ACHN (cell line): Measurements from ENCODE around the gene SCGB1C2.

ENCODE experiments used
- DNase-seq: peaks from one replicate; pipeline ENCODE4 v3.0.0-alpha.2; 2015
- in situ Hi-C: cut with HindIII; loops from 2 replicates; pipeline ENCODE4 v1.10.0; 2017; ENCODE audit warnings: low sequenced_read_pairs, low pct_ligation_motif_present, low pct_unique_long_range_greater_than_20kb

The SCGB1C2 gene

DNA sequence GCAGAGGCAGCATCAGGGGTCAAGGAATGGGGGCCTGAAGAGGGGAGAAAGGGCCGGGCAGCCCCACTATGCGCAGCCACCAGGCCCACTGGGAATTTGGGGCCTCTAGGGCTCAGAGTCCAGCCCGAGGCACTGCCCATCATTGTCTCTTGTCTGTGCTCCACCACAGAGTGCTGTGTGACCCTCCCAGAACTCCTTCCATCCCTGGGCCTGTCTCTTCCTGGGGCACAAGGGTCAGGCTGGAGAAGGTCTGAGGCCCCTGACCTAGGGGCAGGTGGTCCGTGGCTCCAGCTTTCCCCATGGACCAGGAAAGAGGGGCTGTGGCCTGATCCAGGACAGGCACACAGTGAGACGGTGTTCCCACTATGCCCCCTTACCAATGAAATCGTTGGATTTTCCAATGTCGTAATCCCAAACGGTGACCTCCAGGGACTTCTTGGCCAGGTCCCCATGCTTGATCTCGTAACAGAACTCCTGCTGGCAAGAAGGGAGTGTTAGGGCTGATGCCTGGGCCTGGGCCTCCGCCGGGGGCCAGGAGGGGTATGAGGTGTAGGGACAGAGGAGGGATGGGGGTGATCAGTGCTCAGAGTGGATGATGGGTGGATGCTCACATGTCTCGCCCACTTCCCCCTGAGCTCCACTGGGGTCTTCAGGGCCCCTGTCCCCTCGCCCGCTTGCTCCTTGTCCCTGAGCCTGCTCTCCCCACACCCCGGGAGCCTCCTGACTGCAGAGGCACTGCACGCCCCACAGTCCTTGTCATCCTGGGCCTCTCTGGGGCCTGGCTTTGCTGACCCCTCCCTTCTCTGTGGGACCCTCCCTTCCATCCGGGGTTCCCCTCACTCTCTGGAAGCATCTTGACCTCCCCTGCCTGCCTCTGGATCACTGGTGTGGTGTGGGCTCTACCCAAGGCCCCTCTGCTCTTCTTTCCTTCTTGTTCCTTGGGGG, 10.7 kb downstream of the SCGB1C2 start:
- in situ Hi-C loops, result no loop called here
- DNase-seq, result no peak

DNA sequence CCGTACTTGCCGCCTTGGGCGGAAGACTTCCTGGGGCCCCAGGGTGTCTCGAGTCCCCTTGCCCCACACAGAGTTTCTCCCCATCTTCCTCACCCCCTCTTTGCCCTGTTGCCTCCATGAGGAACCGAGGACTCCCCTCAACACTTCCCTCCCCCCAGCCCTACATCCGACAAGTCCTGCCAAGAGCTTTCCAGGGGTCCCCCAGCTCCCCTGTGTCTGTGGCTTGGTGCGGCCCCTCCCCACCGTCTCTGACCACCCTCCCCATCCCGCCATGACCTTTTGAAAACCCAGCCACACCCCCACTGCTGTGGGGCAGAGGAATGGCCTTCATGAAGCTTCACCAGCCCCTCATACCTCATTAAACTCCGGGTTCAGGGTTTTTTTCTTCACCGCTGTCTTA, 11.4 kb downstream of the SCGB1C2 start:
- in situ Hi-C loops, result no loop called here
- no peak for DNase-seq

DNA sequence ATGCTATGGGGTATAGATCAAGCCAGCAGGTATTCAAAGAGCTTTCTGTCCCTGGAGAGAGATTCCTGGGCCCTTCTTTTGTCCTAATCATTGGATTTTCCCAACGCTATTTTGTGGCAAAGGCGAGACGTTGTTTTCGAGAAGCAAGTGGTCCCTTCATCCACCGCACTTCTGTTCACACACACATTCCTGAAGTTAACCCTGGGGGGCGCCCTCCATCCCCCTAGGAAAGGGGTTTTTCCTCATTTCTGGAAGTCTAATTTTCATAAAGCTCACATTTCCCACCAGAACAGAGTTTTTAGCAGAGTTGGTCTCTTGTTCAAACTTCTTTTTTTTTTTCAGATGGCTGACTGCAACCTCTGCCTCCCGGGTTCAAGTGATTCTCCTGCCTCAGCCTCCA, 11.9 kb downstream of the SCGB1C2 start:
- no peak for DNase-seq
- in situ Hi-C loops, result no loop called here

DNA sequence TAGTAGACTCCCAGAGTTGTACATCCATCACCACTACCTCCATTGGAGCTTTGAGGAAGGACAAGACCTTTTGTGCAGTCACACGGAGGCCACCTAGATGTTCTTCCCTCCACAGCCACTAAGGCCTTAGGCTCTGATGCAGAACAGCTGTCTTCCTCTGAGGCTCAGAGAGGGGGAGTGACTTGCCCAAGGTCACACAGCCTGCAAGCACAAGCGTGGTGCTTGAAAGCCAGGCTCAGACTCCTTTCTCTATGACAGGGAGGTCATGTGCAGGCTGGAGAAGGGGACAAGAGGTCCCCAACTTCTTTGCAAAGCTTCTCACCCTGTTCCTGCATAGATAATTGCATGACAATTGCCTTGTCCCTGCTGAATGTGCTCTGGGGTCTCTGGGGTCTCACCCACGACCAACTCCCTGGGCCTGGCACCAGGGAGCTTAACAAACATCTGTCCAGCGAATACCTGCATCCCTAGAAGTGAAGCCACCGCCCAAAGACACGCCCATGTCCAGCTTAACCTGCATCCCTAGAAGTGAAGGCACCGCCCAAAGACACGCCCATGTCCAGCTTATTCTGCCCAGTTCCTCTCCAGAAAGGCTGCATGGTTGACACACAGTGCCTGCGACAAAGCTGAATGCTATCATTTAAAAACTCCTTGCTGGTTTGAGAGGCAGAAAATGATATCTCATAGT, 12.7 kb downstream of the SCGB1C2 start:
- no peak for DNase-seq
- in situ Hi-C loops, result no loop called here

DNA sequence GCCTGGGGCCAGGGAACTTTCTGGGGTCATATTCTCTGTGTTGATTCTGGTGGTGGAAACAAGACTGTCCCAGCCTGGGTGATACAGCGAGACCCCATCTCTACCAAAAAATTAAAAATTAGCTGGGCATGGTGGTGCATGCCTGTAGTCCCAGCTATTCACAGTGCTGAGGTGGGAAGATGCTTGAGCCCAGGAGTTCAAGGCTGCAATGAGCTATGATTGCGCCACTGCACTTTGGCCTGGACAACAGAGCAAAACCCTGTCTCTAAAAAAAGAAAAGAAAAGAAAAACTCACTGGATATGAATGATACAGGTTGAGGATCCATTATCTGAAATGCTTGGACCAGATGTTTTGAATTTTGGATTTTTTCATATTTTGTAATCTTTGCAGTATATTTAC, 13.6 kb downstream of the SCGB1C2 start:
- in situ Hi-C loops, result no loop called here

DNA sequence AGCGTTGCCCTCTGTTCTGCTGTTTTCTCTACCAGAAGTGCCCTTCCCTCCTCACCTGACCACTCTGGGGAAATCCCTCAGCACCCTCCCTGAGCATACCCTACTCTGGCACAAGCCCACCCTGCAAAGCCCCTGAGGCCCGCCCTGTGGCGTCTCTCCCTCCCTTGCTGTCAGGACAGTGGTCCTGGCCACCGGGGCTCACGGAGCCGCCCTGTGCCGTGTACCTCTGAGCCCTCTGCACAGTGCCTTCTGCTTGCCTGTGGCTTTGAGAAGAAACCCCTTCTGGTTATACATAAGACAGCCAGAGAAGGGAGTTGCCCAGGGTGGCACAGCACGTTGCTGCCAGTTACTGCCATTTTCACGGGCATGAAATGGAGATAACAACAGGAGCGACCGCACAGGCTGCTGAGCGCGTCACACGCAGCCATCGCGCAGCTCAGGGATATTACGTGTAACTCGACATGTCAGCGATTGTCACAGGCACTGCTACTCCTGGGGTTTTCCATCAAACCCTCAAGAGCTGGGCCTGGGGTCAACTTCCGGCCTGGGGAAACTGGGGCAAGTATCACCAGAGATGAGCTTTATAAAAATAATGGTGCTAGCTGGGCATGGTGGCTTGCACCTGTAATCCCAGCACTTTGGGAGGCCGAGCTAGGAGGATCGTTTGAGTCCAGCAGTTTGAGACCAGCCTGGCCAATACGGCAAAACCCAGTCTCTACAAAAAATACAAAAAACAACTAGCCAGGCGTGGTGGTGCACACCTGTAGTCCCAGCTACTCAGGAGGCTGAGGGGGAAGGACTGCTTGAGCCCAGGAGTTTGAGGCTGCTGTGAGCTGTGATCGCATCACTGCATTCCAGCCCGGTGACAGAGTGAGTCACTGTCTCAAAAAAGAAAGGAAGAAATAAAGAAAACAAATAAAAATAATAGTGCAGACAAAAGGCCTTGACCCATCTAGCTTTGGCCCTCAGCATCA, 14.8 kb downstream of the SCGB1C2 start:
- no peak for DNase-seq
- in situ Hi-C loops, result no loop called here

More for the DNA sequence above, 13.6 kb downstream of the SCGB1C2 start:
- DNase-seq, result no peak

DNA sequence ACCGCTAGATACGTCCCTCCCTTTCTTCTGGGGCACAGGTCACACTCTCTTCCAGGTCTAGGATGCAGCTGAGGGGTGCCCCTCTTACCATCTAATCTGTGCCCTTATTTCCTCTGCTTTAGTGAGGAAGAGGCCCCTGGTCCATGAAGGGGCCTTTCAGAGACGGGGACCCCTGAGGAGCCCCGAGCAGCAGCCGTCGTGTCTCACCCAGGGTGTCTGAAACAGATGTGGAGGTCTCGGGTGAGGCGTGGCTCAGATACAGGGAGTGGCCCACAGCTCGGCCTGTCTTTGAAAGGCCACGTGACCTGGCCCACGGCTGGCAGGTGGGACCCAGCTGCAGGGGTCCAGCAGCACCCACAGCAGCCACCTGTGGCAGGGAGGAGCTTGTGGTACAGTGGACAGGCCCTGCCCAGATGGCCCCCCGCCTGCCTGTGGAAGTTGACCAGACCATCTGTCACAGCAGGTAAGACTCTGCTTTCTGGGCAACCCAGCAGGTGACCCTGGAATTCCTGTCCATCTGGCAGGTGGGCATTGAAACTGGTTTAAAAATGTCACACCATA, 15.6 kb downstream of the SCGB1C2 start:
- in situ Hi-C loops, result no loop called here
- no peak for DNase-seq

DNA sequence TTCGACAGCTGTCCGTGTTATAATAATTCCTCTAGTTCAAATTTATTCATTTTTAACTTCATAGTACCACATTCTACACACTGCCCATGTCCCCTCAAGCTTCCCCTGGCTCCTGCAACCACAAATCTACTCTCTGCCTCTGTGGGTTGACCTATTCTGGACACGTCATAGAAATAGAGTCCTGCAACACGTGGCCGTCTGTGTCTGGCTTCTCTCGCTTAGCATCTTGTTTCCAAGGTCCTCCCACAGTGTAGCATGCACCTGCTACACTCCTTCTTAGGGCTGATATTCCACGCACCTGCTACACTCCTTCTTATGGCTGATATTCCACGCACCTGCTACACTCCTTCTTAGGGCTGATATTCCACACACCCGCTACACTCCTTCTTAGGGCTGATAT, 16.5 kb downstream of the SCGB1C2 start:
- in situ Hi-C loops, result no loop called here
- no peak for DNase-seq

DNA sequence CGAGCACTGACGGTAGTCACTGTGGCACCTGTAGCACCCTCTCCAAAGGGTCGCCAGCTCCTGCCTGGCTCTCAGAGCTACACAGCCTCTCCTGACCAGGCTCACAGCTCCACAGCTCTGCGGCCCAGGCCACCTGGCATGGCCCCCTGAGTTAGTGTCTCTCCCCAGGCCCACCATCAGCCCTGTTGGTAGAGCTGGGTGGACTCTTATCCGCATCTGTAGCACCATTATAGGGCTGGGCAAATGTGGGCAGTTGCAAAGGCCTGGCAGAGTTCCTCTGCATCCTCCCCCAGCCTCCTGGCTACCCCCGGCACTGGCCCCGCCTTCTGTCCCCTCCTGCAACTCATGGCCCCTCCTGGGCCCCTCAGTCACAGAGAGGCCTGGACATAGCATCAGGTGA, 18.2 kb downstream of the SCGB1C2 start:
- no peak for DNase-seq
- in situ Hi-C loops, result no loop called here

DNA sequence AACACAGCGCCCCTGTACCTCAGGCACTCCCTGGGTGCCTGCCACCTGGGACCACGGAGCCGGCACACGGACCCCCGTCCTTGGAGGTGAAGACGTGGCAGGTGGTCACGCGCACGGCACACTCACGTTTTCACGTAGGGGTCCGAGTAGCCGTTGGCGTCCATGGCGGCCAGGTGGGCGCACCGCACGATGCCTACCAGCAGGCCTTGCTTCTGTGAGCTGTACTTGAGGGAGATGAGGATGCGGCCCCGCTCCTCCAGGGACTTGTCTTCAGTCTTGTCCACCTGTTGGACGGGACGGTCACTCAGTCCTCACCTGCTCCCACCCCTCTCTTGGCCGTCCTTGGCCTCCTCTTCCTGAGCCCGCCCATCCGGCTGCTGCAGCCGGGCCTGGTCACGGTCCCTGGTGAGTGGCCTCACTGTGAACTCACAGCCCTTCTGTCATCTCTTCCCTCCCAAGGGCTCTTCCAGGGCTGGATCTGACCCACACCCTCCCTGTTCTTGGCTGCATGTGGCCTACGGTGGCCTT, 18.8 kb downstream of the SCGB1C2 start:
- no peak for DNase-seq
- in situ Hi-C loops, result no loop called here

DNA sequence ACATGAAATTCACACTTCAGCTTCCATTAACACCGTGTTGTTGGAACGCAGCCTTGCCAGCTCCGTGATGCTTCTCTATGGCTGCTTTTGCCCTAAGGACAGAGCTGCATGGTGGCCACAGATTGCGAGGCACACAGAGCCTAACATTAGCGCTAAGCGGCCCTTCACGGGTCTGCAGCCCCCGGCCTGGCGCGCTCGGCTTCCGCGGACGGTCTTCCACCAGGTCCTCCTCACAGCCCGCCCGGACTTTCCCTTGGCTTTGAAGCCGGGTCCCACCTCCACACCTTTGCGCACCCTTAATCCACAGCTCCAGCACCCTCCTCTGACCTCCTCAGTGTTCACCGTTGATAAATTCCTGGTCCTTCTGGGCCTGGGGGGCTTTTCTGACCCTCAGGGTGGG, 19.6 kb downstream of the SCGB1C2 start:
- in situ Hi-C loops, result no loop called here
- no peak for DNase-seq

DNA sequence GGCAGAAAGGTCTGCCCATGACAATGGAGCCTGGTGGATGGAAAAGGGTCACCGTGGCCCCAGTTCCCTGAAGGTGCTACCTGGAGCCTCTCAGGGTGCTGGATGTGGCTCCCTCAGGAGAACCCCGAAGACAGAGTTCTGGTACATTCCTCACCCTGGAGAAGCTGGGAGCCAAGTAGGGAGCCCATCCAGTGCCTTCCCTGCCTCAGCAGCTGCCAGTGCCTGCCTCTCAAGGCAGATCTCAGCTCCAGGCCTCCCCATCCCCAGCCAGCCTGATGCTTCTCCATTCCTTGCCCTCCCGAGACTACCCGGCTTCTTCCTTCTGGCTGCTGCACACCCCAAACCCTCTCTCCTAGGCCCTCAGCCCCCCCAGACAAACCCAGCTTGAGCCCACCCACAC, 20.5 kb downstream of the SCGB1C2 start:
- DNase-seq, result no peak
- in situ Hi-C loops, result no loop called here

DNA sequence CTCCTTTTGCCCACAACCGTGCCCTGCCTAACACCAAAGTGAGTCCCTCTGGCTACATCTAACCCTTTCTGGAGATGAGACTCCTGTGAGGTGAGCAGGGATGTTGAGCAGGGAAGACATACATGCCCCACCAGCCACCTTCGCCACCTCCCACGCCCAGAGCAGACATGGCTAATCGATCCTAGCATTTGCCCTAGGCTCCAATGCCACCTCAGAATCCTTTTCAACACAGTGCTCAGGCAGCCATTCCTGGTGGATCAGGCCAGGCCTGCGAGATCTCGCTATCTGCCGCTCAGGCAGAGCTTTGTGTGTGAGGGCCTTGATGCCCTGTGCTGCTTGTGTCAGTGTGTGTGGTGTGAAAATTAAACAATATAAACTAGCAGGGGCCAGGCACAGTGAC, 21.0 kb downstream of the SCGB1C2 start:
- DNase-seq, result no peak
- in situ Hi-C loops, result no loop called here

DNA sequence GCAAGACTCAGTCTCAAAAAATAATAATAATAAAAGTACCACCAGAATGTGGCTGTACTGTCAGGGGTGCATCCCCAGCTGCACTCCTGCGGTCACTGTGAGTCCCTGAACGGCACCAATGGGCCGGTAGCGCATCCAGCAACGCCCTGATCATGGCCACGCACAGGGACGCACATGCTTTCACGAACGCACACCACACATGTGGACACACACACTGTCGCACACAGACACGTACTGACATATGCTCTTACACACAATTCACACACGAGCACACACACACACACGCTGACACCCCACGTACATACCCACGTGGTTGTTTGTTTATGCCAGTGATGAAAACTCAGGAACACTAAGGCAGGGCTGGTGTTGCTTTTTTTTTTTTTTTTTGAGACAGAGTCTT, 22.2 kb downstream of the SCGB1C2 start:
- in situ Hi-C loops, result no loop called here
- no peak for DNase-seq

DNA sequence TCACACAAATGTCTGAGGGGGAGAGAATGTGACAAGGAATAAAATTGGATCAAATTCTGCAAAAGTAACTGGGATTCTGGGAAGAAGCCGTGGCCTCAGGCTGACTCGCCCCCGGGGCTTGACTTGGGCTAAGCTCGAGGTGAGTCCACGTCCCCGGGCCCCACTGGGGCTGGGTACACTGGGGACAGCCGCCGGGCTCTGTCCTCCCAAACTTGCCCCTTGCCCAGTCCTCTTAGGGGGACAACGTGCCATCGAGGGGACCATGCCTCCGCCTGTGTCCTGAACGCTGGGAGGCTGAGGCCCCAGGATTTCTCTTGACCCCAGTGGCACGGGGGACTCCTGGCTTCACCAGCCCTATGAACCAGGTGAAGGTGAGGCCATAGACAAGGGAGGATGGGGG, 23.0 kb downstream of the SCGB1C2 start:
- no peak for DNase-seq
- in situ Hi-C loops, result no loop called here

DNA sequence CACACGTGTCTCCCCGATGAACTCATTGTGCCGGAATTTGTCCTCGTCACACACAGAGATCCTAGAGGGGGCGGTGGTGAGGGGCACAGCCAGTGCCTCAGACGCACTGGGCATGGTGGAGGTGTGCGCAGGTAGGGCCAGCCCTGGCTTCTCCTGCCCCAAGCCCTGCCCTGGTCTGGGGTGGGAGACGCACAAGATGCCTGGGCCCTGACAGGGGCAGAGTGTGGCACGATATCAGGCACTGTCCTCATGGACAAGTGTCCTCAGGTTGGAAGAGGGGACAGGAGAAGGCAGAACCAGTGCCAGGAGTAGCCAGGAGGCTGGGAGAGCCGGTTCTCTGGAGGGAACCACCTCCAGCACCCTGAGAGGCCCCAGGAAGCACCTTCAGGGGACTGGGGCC, 24.1 kb downstream of the SCGB1C2 start:
- in situ Hi-C loops, result no loop called here
- DNase-seq, result no peak

DNA sequence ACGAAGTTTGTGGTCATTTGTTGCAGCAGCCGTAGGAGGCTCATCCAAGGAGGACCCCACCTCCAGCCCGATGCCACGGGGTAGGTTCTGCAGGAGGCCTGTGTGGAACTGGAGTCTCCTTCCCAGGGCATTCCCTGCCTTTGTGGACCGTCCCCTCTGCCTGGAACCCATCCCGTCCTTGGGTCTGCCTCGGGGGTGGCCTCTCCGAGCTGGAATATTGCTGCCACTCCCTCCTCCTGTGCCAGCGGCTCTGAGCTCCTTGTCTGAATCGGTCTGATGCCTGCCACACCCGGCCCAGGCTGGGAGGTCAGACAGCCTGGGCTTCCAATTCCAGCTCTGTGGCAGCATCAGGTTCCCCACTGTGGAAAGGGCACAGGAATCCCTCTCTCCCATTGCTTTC, 25.3 kb downstream of the SCGB1C2 start:
- in situ Hi-C loops, result no loop called here

DNA sequence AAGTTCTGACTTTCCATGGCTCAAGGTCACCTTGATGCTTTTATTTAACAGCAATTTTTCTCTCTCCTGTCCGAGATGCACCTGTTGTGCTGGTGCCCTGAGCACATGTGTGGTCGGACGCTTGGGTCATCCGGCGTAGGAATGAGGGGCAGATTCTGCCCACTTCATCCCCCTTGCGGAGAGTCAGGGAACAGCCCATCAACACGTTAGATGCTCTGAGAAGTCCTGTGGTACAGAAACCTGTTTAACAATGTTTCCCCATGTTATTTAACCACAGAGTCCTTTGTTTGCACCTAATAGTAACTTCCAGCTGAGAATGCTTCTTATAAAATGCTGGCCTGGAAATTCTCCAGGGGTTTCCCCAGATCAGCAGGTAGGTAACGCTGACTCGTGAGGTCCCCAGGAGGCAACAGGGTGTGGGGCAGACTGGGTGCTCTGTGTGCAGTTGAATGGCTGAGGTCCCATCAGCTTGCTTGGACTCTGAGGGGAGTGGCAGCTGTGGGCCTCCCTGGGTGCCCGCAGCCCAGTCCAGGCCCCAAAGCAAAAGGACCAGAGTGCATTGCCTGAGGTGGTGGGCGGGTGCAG, 26.2 kb downstream of the SCGB1C2 start:
- DNase-seq, result no peak
- in situ Hi-C loops, result no loop called here

More for the DNA sequence above, 25.3 kb downstream of the SCGB1C2 start:
- DNase-seq, result no peak
